Loucy (cell line): ENCODE measurements around the gene NHSL2.

Experiments used
- H2AFZ ChIP-seq: fragments of 200-600 bp; sonication (generic); 2 replicates; pipeline ENCODE4 v1.6.0; 2016; ENCODE audit warnings: antibody characterized with exemption, mild to moderate bottlenecking, low read length, moderate library complexity
- H3F3A ChIP-seq: fragments of 200-600 bp; 2 replicates; pipeline ENCODE4 v1.6.0; 2016; ENCODE audit warnings: antibody characterized with exemption, low read depth, mild to moderate bottlenecking
- H3K27me3 ChIP-seq: fragments of 200-600 bp; sonication (generic); 2 replicates; pipeline ENCODE4 v1.6.1; 2014; ENCODE audit warnings: low read length, mild to moderate bottlenecking; ENCODE audit not compliant: insufficient read depth, poor library complexity, severe bottlenecking
- H3K36me3 ChIP-seq: fragments of 200-600 bp; sonication (generic); 2 replicates; pipeline ENCODE4 v1.6.1; 2016; ENCODE audit warnings: low read length; ENCODE audit not compliant: insufficient read depth
- H3K4me1 ChIP-seq: fragments of 200-600 bp; sonication (generic); 2 replicates; pipeline ENCODE4 v1.5.1; 2014; ENCODE audit warnings: low read length, mild to moderate bottlenecking; ENCODE audit not compliant: insufficient read depth, poor library complexity, severe bottlenecking
- H3K4me2 ChIP-seq: fragments of 200-600 bp; sonication (generic); 2 replicates; pipeline ENCODE4 v1.6.0; 2014; ENCODE audit warnings: antibody characterized with exemption, low read length, low read depth, mild to moderate bottlenecking; ENCODE audit not compliant: poor library complexity, severe bottlenecking
- H3K4me3 ChIP-seq: fragments of 200-600 bp; sonication (generic); 2 replicates; pipeline ENCODE4 v1.5.1; 2014; ENCODE audit warnings: low read length, mild to moderate bottlenecking, mixed read lengths; ENCODE audit not compliant: poor library complexity, severe bottlenecking
- H3K79me2 ChIP-seq: fragments of 200-600 bp; sonication (generic); 2 replicates; pipeline ENCODE4 v1.6.1; 2014; ENCODE audit warnings: low read length; ENCODE audit not compliant: insufficient read depth
- H3K9ac ChIP-seq: fragments of 200-600 bp; sonication (generic); 2 replicates; pipeline ENCODE4 v1.6.0; 2014; ENCODE audit warnings: mild to moderate bottlenecking, low read depth, low read length, moderate library complexity; ENCODE audit not compliant: poor library complexity, severe bottlenecking
- H3K9me2 ChIP-seq: fragments of 200-600 bp; sonication (generic); replicated peaks from 2 replicates; pipeline ENCODE4 v1.6.1; 2016; ENCODE audit warnings: low read depth, low read length, mixed read lengths
- H3K9me3 ChIP-seq: fragments of 200-600 bp; sonication (generic); 2 replicates; pipeline ENCODE4 v1.6.1; 2014; ENCODE audit warnings: mild to moderate bottlenecking, antibody characterized with exemption, low read length, low read depth; ENCODE audit not compliant: insufficient read depth
- H4K20me1 ChIP-seq: fragments of 200-600 bp; sonication (generic); 2 replicates; pipeline ENCODE4 v1.6.0; 2014; ENCODE audit warnings: antibody characterized with exemption, low read length, mild to moderate bottlenecking; ENCODE audit not compliant: insufficient read depth, poor library complexity, severe bottlenecking
- CTCF ChIP-seq: fragments of 200-600 bp; sonication (generic); conservative IDR thresholded peaks from 2 replicates; pipeline ENCODE4 v1.5.1; 2014; ENCODE audit warnings: mild to moderate bottlenecking, antibody characterized with exemption, low read length
- EZH2phosphoT487 ChIP-seq: fragments of 200-600 bp; IDR thresholded peaks from 2 replicates; pipeline ENCODE4 v1.6.1; 2018; ENCODE audit warnings: antibody characterized with exemption, mild to moderate bottlenecking, moderate library complexity, borderline replicate concordance

NHSL2 gene

GRCh38 chrX:72029483-72030411, 119.1 kb downstream of the NHSL2 start:
- Histone ChIP-seq H3K9me2 (no peaks in the 10 kb centered on the region), H3K4me1 (no peaks in the 10 kb centered on the region), H3K79me2 (no peaks in the 10 kb centered on the region), H3F3A (no peaks in the 10 kb centered on the region), H3K27me3 (no peaks in the 10 kb centered on the region), H3K9ac (no peak overlapping the region), H3K4me3 (no peak overlapping the region), H2AFZ (no peak overlapping the region), H3K4me2 (no peak overlapping the region), H4K20me1 (no peaks in the 10 kb centered on the region), H3K36me3 (no peaks in the 10 kb centered on the region), H3K9me3 (no peaks in the 10 kb centered on the region)
- no peak for TF ChIP-seq EZH2phosphoT487
- no peak for TF ChIP-seq CTCF

GRCh38 chrX:72030431-72030830, 119.8 kb downstream of the NHSL2 start:
- no peaks in the 10 kb centered on the region for H3K36me3 ChIP-seq
- no peaks in the 10 kb centered on the region for H3K9me2 ChIP-seq
- TF ChIP-seq EZH2phosphoT487 (no peak), CTCF (no peak)
- H3K4me2 ChIP-seq, result no peak overlapping the region
- H3K79me2 ChIP-seq, result no peaks in the 10 kb centered on the region
- no peak overlapping the region for H2AFZ ChIP-seq
- H3K9me3 ChIP-seq, result no peaks in the 10 kb centered on the region
- no peak overlapping the region for H3K4me3 ChIP-seq
- H3K4me1 ChIP-seq, result no peaks in the 10 kb centered on the region
- H3K27me3 ChIP-seq, result no peaks in the 10 kb centered on the region
- H3K9ac ChIP-seq, result no peak overlapping the region
- H3F3A ChIP-seq, result no peaks in the 10 kb centered on the region
- H4K20me1 ChIP-seq, result no peaks in the 10 kb centered on the region

GRCh38 chrX:72031118-72031517, 120.5 kb downstream of the NHSL2 start:
- Histone ChIP-seq H3K79me2 (no peaks in the 10 kb centered on the region), H3K4me3 (no peak overlapping the region), H3K4me2 (no peak overlapping the region), H4K20me1 (no peaks in the 10 kb centered on the region), H3K36me3 (no peaks in the 10 kb centered on the region), H3F3A (no peaks in the 10 kb centered on the region), H2AFZ (no peak overlapping the region), H3K27me3 (no peaks in the 10 kb centered on the region), H3K9ac (no peak overlapping the region), H3K9me3 (no peaks in the 10 kb centered on the region), H3K9me2 (no peaks in the 10 kb centered on the region), H3K4me1 (no peaks in the 10 kb centered on the region)
- no peak for TF ChIP-seq CTCF
- no peak for TF ChIP-seq EZH2phosphoT487
